Body of pancreas (tissue), 4 donors: ENCODE data around the gene F10.

ENCODE experiments used
- CTCF ChIP-seq, 7 experiments: fragments of 450-650 bp in 4 of 7; fragments of 200-600 bp in 3 of 7; sonication (generic) in 3 of 7; IDR thresholded peaks; one replicate each; pipeline ENCODE4 v1.5.1; 2016 to 2019; ENCODE audit warnings: antibody characterized with exemption in 7 of 7
- POLR2A ChIP-seq, 3 donors: fragments of 450-650 bp; IDR thresholded peaks; one replicate each; pipeline ENCODE4 v1.6.1; 2016; ENCODE audit warnings: antibody characterized with exemption in 3 of 3, mild to moderate bottlenecking in 2 of 3

- TF ChIP-seq CTCF (IDR thresholded peaks at IDR 0.05) (no peak), POLR2A (IDR thresholded peaks at IDR 0.05) (no peak)
Measured at GRCh38 chr13:113099142-113099541, 23.5 kb upstream of the F10 start.
